HepG2 (cell line): Measurements from ENCODE around the gene CTDP1. TPM values are rescaled to one million over a fixed set of nuclear protein-coding genes. Genes with fewer than 3 reads are reported as not detected.

ENCODE experiments used
- ATAC-seq: fragments of 200-7000 bp; cut with Tn5 transposase; 3 replicates; pipeline ENCODE4 v1.9.1; 2020; ENCODE audit warnings: mild to moderate bottlenecking, moderate library complexity
- BruUV-seq: library from RNA; stranded (reverse); fragments of 400-500 nt; replicated peaks from 2 replicates; lab custom pipeline; 2021; lab: Mats Ljungman, UMichigan
- CTCF ChIA-PET: fragments of 300-600 bp; formaldehyde crosslinking; extraction: SDS; loops from one replicate; lab custom pipeline; 2021; ENCODE audit warnings: low total read pairs, inconsistent platforms, low intra/inter-chr PET ratio; lab: Yijun Ruan, JAX
- POLR2A ChIA-PET: fragments of 350-600 bp; sonication (Branson Sonifier 250); formaldehyde crosslinking; loops from one replicate; lab custom pipeline; 2020; ENCODE audit warnings: antibody characterized with exemption, inconsistent platforms; lab: Yijun Ruan, JAX
- DNase-seq: peaks from one replicate; pipeline ENCODE4 v3.0.0-alpha.2; 2015; ENCODE audit warnings: low spot score
- FAIRE-seq: peaks from 3 replicates; lab custom pipeline; 2011; peaks lifted over from hg19 to GRCh38; lab: Jason Lieb, UNC
- H2AFZ ChIP-seq: one replicate; pipeline ENCODE4 v1.6.1; 2011; ENCODE audit warnings: low read length, inconsistent platforms
- H3K27ac ChIP-seq: fragments of 300-600 bp; 3 replicates; pipeline ENCODE4 v1.8.0; 2011; ENCODE audit warnings: mixed run types, mild to moderate bottlenecking, mixed read lengths, low read length, inconsistent platforms; ENCODE audit not compliant: insufficient read depth; ENCODE audit errors: extremely low read length
- H3K27me3 ChIP-seq, 2 experiments: fragments of 200-600 bp in 1 of 2; 2 replicates in 1 of 2; 3 replicates in 1 of 2; pipeline versions ENCODE4 v1.6.0 to v1.8.0; 2011; ENCODE audit warnings: low read length in 2 of 2, mild to moderate bottlenecking in 2 of 2, moderate library complexity in 2 of 2, inconsistent platforms in 1 of 2; ENCODE audit not compliant: insufficient read depth in 2 of 2, control insufficient read depth in 1 of 2
- H3K36me3 ChIP-seq, 2 experiments: fragments of 200-600 bp in 1 of 2; replicated peaks in 1 of 2; 2 replicates in 1 of 2; 3 replicates in 1 of 2; pipeline versions ENCODE4 v1.5.1 to v1.8.0; 2011; ENCODE audit warnings: low read length in 2 of 2, inconsistent platforms in 1 of 2; ENCODE audit not compliant: insufficient read depth in 2 of 2, control insufficient read depth in 1 of 2
- H3K4me1 ChIP-seq: 2 replicates; pipeline ENCODE4 v1.5.1; 2012; ENCODE audit warnings: low read length, inconsistent platforms; ENCODE audit not compliant: insufficient read depth
- H3K4me2 ChIP-seq: 2 replicates; pipeline ENCODE4 v1.6.0; 2011; ENCODE audit warnings: low read depth, low read length, inconsistent platforms
- H3K4me3 ChIP-seq, 3 experiments: fragments of 200-600 bp in 1 of 3; sonication (generic), shearing (Covaris generic) in 1 of 3; replicated peaks in 1 of 3; 2 replicates each; pipeline ENCODE4 v1.5.1; 2011 to 2016; ENCODE audit warnings: low read length in 3 of 3, inconsistent platforms in 2 of 3, low read depth in 2 of 3, mild to moderate bottlenecking in 2 of 3, control low read depth in 1 of 3, mixed read lengths in 1 of 3; ENCODE audit not compliant: insufficient read depth in 1 of 3
- H3K79me2 ChIP-seq: one replicate; pipeline ENCODE4 v1.6.1; 2011; ENCODE audit warnings: low read length, inconsistent platforms; ENCODE audit not compliant: insufficient read depth
- H3K9ac ChIP-seq: 2 replicates; pipeline ENCODE4 v1.6.0; 2011; ENCODE audit warnings: mild to moderate bottlenecking, low read depth, low read length, inconsistent platforms; ENCODE audit not compliant: insufficient read depth
- H3K9me3 ChIP-seq: 2 replicates; pipeline ENCODE4 v1.5.1; 2012; ENCODE audit warnings: mild to moderate bottlenecking, low read length
- H4K20me1 ChIP-seq: 2 replicates; pipeline ENCODE4 v1.6.0; 2011; ENCODE audit warnings: inconsistent platforms, mild to moderate bottlenecking, low read length, moderate library complexity; ENCODE audit not compliant: insufficient read depth
- CHD2 ChIP-seq: IDR thresholded peaks from 2 replicates; pipeline ENCODE4 v1.6.1; 2011; ENCODE audit warnings: low read depth, low read length, improper control_type of control experiment
- ELF4 ChIP-seq: sonication (generic); formaldehyde crosslinking; IDR thresholded peaks from 2 replicates; pipeline ENCODE4 v1.5.0; 2020; ENCODE audit warnings: missing genetic modification reagents, mild to moderate bottlenecking, moderate library complexity, borderline replicate concordance
- HMGXB3 ChIP-seq: sonication (generic); formaldehyde crosslinking; IDR thresholded peaks from 2 replicates; pipeline ENCODE4 v1.4.0; 2020; ENCODE audit warnings: missing genetic modification reagents, borderline replicate concordance
- MED8 ChIP-seq: sonication (generic); formaldehyde crosslinking; IDR thresholded peaks from 2 replicates; pipeline ENCODE4 v1.8.1; 2023; ENCODE audit warnings: mild to moderate bottlenecking, missing genetic modification reagents; ENCODE audit not compliant: insufficient replicate concordance
- PBX3 ChIP-seq: sonication (generic); formaldehyde crosslinking; IDR thresholded peaks from 2 replicates; pipeline ENCODE4 v1.8.1; 2023; ENCODE audit warnings: missing genetic modification reagents, inconsistent platforms, borderline replicate concordance
- PLRG1 ChIP-seq: fragments of 450-650 bp; conservative IDR thresholded peaks from 2 replicates; pipeline ENCODE4 v1.6.1; 2016
- ZFP90 ChIP-seq: sonication (generic); formaldehyde crosslinking; IDR thresholded peaks from 2 replicates; pipeline ENCODE4 v1.8.0; 2022; ENCODE audit warnings: missing genetic modification reagents, mild to moderate bottlenecking, inconsistent platforms, borderline replicate concordance
- ZHX1 ChIP-seq: sonication (generic); formaldehyde crosslinking; IDR thresholded peaks from 2 replicates; pipeline ENCODE4 v1.8.1; 2022; ENCODE audit warnings: low read depth, mild to moderate bottlenecking, missing genetic modification reagents
- ZNF484 ChIP-seq: sonication (generic); formaldehyde crosslinking; IDR thresholded peaks from 2 replicates; pipeline ENCODE4 v1.5.1; 2020; ENCODE audit warnings: mild to moderate bottlenecking, low read depth, missing genetic modification reagents, borderline replicate concordance
- ZNF503 ChIP-seq: sonication (generic); formaldehyde crosslinking; IDR thresholded peaks from 2 replicates; pipeline ENCODE4 v1.4.0; 2020; ENCODE audit warnings: missing genetic modification reagents
- WGBS: methylation state at CpG from one replicate; pipeline ENCODE4 v1.1.6; 2017; ENCODE audit warnings: low lambda C conversion rate; 5-methylcytosine and 5-hydroxymethylcytosine counted together
- in situ Hi-C: cut with HindIII; loops from 2 replicates; pipeline ENCODE4 v1.10.0; 2017; ENCODE audit warnings: low pct_unique_long_range_greater_than_20kb; ENCODE audit not compliant: extremely low pct_ligation_motif_present
- intact Hi-C: fragments of 100-400 bp; cut with micrococcal nuclease; formaldehyde crosslinking; loops from one replicate; pipeline ENCODE4 v1.10.0; 2022; ENCODE audit not compliant: unreplicated experiment
- polyA plus RNA-seq, 8 experiments: library from polyadenylated mRNA; depleted of rRNA in 3 of 8; stranded (reverse) in 7 of 8; unstranded in 1 of 8; fragments of >200 nt; fragmentation: Illumina TruSeq in 4 of 8; extraction: Trizol in 4 of 8; gene quantifications; 2 replicates each; pipeline versions ENCODE4 v1.2.1 to v1.2.3, GENCODE V29; 2011 to 2016; ENCODE audit warnings: low read depth in 4 of 8, missing spikeins in 1 of 8, mixed read lengths in 1 of 8; ENCODE audit not compliant: insufficient read depth in 1 of 8
- total RNA-seq, 5 experiments: library from RNA; depleted of rRNA; stranded (reverse); fragments of >200 nt; fragmentation: Illumina TruSeq; extraction: Trizol; gene quantifications; 2 replicates each; pipeline ENCODE4 v1.2.3, GENCODE V29; 2016; ENCODE audit warnings: low read depth in 1 of 5

The CTDP1 gene
- total and polyA plus RNA-seq, 2 of the 13 experiments (the other 11 are each of a cell fraction or from before 2014, with no cell fraction given), result 6.9 to 11.0 TPM

GRCh38 chr18:79772865-79773696 lies 93.5 kb downstream of the CTDP1 start (continued):
- no peak for TF ChIP-seq MED8
- no peak for TF ChIP-seq ELF4 (CRISPR knock-in tag)
- TF ChIP-seq ZFP90 (CRISPR knock-in tag), result no peak
- TF ChIP-seq ZNF484 (CRISPR knock-in tag), result no peak
- TF ChIP-seq CHD2, result no peak
- no peak for TF ChIP-seq PBX3
- TF ChIP-seq PLRG1, result no peak
- no peak for TF ChIP-seq ZHX1 (CRISPR knock-in tag)

GRCh38 chr18:79774111-79774510 lies 94.5 kb downstream of the CTDP1 start:
- intact Hi-C loops (no loop called here), in situ Hi-C loops (no loop called here)
- no peaks in the 10 kb centered on the region for H3K79me2 ChIP-seq
- no peak overlapping the region for H2AFZ ChIP-seq
- no peak overlapping the region for H3K9ac ChIP-seq
- H3K36me3 ChIP-seq, result no peaks in the 10 kb centered on the region
- DNase-seq (no peak), FAIRE-seq (no peak), ATAC-seq (no peak)
- no peak overlapping the region for H3K4me2 ChIP-seq
- WGBS, result 42% methylated on average over 7 of the region's 18 CpGs
- no TSS peak for BruUV-seq
- H3K27me3 ChIP-seq, result peaks cover 12 to 76% of the 10 kb centered on the region in 2 experiments; a peak in 4 of 5 replicates
- H3K27ac ChIP-seq, result no peak overlapping the region
- ChIA-PET POLR2A (no interaction called here), CTCF (no interaction called here)
- H4K20me1 ChIP-seq, result no peaks in the 10 kb centered on the region
- no peaks in the 10 kb centered on the region for H3K4me1 ChIP-seq
- no peak overlapping the region for H3K4me3 ChIP-seq
- H3K9me3 ChIP-seq, result no peaks in the 10 kb centered on the region
- no peak for TF ChIP-seq HMGXB3 (CRISPR knock-in tag)
- TF ChIP-seq ZNF503 (CRISPR knock-in tag), result no peak
